HepG2 (cell line): ENCODE results near the gene CEBPB. TPM values are rescaled to one million over a fixed set of nuclear protein-coding genes. Genes with fewer than 3 reads are reported as not detected.

Experiments
- BCL6 ChIP-seq: IDR thresholded peaks from 2 replicates; pipeline ENCODE4 v1.6.1; 2016; ENCODE audit warnings: missing genetic modification reagents, missing compliant biosample characterization
- HMGA1 ChIP-seq: sonication (generic); formaldehyde crosslinking; conservative IDR thresholded peaks from 2 replicates; pipeline ENCODE4 v1.4.0; 2020; ENCODE audit warnings: missing genetic modification reagents
- IRF9 ChIP-seq: sonication (generic); formaldehyde crosslinking; IDR thresholded peaks from 2 replicates; pipeline ENCODE4 v1.8.0; 2022; ENCODE audit warnings: missing genetic modification reagents, mild to moderate bottlenecking, borderline replicate concordance
- LRRFIP1 ChIP-seq: sonication (generic); formaldehyde crosslinking; conservative IDR thresholded peaks from 2 replicates; pipeline ENCODE4 v1.4.0; 2020; ENCODE audit warnings: missing genetic modification reagents
- RCOR2 ChIP-seq: IDR thresholded peaks from 2 replicates; pipeline ENCODE4 v1.6.1; 2016; ENCODE audit warnings: missing biosample characterization, missing genetic modification reagents
- ZNF12 ChIP-seq: sonication (generic); formaldehyde crosslinking; IDR thresholded peaks from 2 replicates; pipeline ENCODE4 v1.5.0; 2020; ENCODE audit warnings: missing genetic modification reagents
- ZNF142 ChIP-seq: sonication (generic); formaldehyde crosslinking; IDR thresholded peaks from 2 replicates; pipeline ENCODE4 v1.4.0; 2020; ENCODE audit warnings: missing genetic modification reagents
- ZNF318 ChIP-seq: sonication (generic); formaldehyde crosslinking; IDR thresholded peaks from 2 replicates; pipeline ENCODE4 v1.4.0; 2020; ENCODE audit warnings: mild to moderate bottlenecking, missing genetic modification reagents
- ZNF782 ChIP-seq: sonication (generic); formaldehyde crosslinking; IDR thresholded peaks from 2 replicates; pipeline ENCODE4 v1.4.0; 2020; ENCODE audit warnings: missing genetic modification reagents, mild to moderate bottlenecking, borderline replicate concordance
- polyA plus RNA-seq, 8 experiments: library from polyadenylated mRNA; depleted of rRNA in 3 of 8; stranded (reverse) in 7 of 8; unstranded in 1 of 8; fragments of >200 nt; fragmentation: Illumina TruSeq in 4 of 8; extraction: Trizol in 4 of 8; gene quantifications; 2 replicates each; pipeline versions ENCODE4 v1.2.1 to v1.2.3, GENCODE V29; 2011 to 2016; ENCODE audit warnings: low read depth in 4 of 8, missing spikeins in 1 of 8, mixed read lengths in 1 of 8; ENCODE audit not compliant: insufficient read depth in 1 of 8
- total RNA-seq, 5 experiments: library from RNA; depleted of rRNA; stranded (reverse); fragments of >200 nt; fragmentation: Illumina TruSeq; extraction: Trizol; gene quantifications; 2 replicates each; pipeline ENCODE4 v1.2.3, GENCODE V29; 2016; ENCODE audit warnings: low read depth in 1 of 5

CEBPB gene
- total and polyA plus RNA-seq, 2 of the 13 experiments (the other 11 are each of a cell fraction or from before 2014, with no cell fraction given) = 18.5 to 28.2 TPM

GRCh38 chr20:50186987-50187402 lies 3.6 kb upstream of the CEBPB start (continued):
- TF ChIP-seq ZNF318 (CRISPR knock-in tag) (no peak), IRF9 (CRISPR knock-in tag) (no peak), HMGA1 (CRISPR knock-in tag) (no peak), ZNF142 (CRISPR knock-in tag) (no peak), RCOR2 (CRISPR knock-in tag) (no peak), ZNF782 (CRISPR knock-in tag) (no peak), ZNF12 (CRISPR knock-in tag) (no peak), BCL6 (no peak), LRRFIP1 (CRISPR knock-in tag) (no peak; the same call in 1 of the 2 replicates)
